ENCODE results near the gene CNIH4.
"Not testable (repeated sequence)": the region's sequence is repeated elsewhere in the genome, so short reads cannot be mapped to it uniquely, and the experiment has no call there.

CNIH4 gene

GRCh38 chr1:224402472-224403036 lies 45.9 kb downstream of the CNIH4 start:
- DNase-seq (ENCODE audit: low spot score): no peak

GRCh38 chr1:224404916-224405603 lies 48.4 kb downstream of the CNIH4 start:
- no peak for DNase-seq (ENCODE audit: low spot score)

GRCh38 chr1:224405604-224405970 lies 48.9 kb downstream of the CNIH4 start:
- DNase-seq (ENCODE audit: low spot score): no peak

GRCh38 chr1:224406216-224406615 lies 49.5 kb downstream of the CNIH4 start:
- no peak for DNase-seq (ENCODE audit: low spot score)

GRCh38 chr1:224407571-224408293 lies 51.1 kb downstream of the CNIH4 start:
- DNase-seq (ENCODE audit: low spot score): no peak

GRCh38 chr1:224408294-224408590 lies 51.6 kb downstream of the CNIH4 start:
- no peak for DNase-seq (ENCODE audit: low spot score)

GRCh38 chr1:224411766-224412165 lies 55.1 kb downstream of the CNIH4 start:
- DNase-seq (ENCODE audit: low spot score): no peak

GRCh38 chr1:224420106-224420505 lies 63.4 kb downstream of the CNIH4 start:
- DNase-seq (ENCODE audit: low spot score): no peak

GRCh38 chr1:224425279-224425884 lies 68.7 kb downstream of the CNIH4 start:
- DNase-seq (ENCODE audit: low spot score): no peak

- DNase-seq (ENCODE audit: low spot score): not testable (repeated sequence)
These were observed 70.2 kb downstream of the CNIH4 start for GRCh38 chr1:224426869-224427268.

GRCh38 chr1:224427346-224427745 lies 70.7 kb downstream of the CNIH4 start:
- DNase-seq (ENCODE audit: low spot score): peak; percentile 34

GRCh38 chr1:224428713-224429112 lies 72.0 kb downstream of the CNIH4 start:
- DNase-seq (ENCODE audit: low spot score): peak; percentile 47
